ENCODE results near the gene SEPHS1.

SEPHS1 gene

GRCh38 chr10:13329565-13329964, 18.5 kb downstream of the SEPHS1 start:
- DNase-seq (ENCODE audit: low read depth in 2 of 3, low spot score in 1 of 3): no peak

DNA sequence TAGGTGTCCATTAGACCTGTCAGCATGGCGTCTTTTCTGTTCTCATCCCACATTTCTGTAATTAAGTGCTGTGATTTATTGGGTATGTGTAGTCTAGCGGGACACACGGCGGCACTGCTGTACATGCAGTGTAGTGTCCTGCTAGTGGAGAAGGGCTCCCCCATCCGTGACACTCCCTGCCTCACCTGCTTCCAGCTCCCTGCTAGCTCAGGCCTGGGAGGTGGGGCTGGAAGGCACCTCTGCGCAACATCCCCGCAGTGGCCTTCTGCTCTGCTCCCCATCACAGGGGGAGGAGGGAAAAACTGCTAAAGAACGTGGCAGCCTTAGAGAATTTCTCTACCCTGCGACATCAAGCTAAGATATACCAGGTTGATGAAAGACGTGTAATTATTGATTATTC, 19.5 kb downstream of the SEPHS1 start:
- no peak for DNase-seq (ENCODE audit: low read depth in 2 of 3, low spot score in 1 of 3)

- DNase-seq (ENCODE audit: low read depth in 2 of 3, low spot score in 1 of 3): no peak
Measured at GRCh38 chr10:13328126-13328525, 20.0 kb downstream of the SEPHS1 start.

- no peak for DNase-seq (ENCODE audit: low read depth in 2 of 3, low spot score in 1 of 3)
Measured at GRCh38 chr10:13327534-13327933, 20.6 kb downstream of the SEPHS1 start.

GRCh38 chr10:13322615-13323148, 25.4 kb downstream of the SEPHS1 start:
- no peak for DNase-seq (ENCODE audit: low read depth in 2 of 3, low spot score in 1 of 3)

DNA sequence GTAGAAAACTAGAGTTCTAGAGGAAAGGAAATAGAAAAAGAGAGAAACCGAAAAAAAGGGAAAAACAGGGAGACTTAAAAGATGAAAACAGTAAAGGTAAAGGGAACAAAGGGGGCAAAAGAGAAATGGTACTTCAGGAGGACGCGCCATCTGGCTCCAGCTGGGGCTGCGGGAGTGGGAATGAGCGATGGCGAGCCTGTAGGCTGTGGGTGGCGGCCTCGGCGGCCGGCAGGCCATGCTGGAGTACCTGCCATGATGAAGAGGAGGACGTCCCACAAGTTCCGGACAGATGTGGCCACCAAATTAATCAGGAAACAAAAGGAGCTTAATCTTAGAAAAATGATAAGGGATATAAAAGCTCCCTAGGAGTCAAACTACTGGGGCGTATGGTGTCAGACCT, 26.5 kb downstream of the SEPHS1 start:
- DNase-seq (ENCODE audit: low read depth in 2 of 3, low spot score in 1 of 3): no peak

- DNase-seq (ENCODE audit: low read depth in 2 of 3, low spot score in 1 of 3): no peak
Measured at GRCh38 chr10:13319166-13319565, 28.9 kb downstream of the SEPHS1 start.

DNA sequence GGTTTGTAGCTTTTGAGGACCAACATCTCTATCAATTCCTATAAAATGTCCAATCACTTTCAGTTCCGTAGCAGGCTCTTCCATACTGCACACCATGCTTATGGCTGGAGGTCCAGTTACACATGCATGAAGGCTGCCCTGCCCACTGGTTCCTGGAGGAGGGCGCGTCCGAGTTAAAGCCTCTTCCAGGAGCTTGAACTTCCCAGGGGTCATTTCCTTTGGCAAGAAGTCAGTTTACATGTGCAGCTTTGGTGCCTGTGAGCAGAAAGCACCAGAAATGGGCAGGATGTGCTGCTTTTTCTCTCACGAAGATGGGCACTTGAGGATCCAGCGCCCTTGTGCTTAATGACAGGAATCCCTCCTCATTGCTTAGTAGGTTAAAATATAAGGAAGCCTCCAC, 30.6 kb downstream of the SEPHS1 start:
- DNase-seq (ENCODE audit: low read depth in 2 of 3, low spot score in 1 of 3): no peak

DNA sequence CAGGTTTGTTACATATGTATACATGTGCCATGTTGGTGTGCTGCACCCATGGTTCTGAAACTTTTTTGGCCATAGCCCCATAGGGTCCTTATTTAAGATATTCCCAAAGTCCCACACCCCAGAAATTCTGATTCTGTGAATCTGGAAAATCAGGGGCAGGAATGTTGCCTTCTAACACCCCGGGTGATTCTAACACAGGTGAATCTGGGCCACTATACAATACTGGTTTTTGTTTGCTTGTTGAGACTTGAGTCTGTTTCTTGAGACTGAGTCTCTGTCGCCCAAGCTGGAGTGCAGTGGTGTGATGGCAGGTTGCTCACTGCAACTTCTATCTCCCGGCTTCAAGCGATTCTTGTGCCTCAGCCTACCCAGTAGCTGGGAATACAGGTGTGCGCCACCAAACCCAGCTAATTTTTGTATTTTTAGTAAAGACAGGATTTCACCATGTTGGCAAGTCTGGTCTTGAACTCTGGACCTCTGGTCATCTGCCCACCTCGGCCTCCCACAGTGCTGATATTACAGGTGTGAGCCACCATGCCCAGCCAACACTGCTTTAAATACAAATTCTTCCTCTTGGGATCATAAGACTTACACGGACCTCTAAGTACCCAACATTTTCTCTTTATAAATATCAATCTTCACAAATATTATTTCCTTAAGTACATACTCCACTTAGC, 31.3 kb downstream of the SEPHS1 start:
- no peak for DNase-seq (ENCODE audit: low read depth in 2 of 3, low spot score in 1 of 3)

DNA sequence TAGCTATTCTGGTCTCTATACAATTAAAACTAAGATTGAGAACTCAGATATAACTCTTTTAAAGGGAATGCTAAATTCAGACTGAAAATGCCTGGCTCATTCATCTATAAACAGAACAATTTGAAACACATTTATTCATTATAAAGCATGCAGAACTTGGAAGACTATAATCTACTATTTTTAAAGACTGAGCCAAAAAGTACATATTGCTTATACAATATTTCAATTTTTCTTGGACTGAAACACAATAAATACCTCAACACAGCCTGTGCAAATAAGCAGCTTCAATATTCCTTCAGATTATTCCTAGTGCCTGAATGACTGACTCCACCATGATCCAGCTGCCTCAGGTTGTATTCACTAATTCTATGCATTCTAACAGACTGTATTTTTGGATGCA, 32.7 kb downstream of the SEPHS1 start:
- no peak for DNase-seq (ENCODE audit: low read depth in 2 of 3, low spot score in 1 of 3)

DNA sequence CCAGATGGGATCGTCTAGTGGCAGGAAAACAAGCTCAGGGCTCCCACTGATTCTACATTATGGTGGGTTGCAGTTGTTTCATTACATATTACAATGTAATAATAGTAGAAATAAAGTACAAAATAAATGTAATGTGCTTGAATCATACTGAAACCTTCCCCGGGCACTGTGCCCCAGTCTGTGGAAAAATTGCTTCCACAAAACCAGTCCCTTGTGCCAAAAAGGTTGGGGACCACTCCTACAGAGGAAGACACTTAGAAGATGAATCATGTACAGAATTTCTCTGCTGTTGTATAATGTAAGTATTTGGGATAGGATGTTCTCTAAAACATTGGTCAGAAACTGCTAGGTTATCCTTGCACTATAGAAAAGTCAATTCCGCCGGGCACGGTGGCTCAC, 36.9 kb downstream of the SEPHS1 start:
- no peak for DNase-seq (ENCODE audit: low read depth in 2 of 3, low spot score in 1 of 3)

DNA sequence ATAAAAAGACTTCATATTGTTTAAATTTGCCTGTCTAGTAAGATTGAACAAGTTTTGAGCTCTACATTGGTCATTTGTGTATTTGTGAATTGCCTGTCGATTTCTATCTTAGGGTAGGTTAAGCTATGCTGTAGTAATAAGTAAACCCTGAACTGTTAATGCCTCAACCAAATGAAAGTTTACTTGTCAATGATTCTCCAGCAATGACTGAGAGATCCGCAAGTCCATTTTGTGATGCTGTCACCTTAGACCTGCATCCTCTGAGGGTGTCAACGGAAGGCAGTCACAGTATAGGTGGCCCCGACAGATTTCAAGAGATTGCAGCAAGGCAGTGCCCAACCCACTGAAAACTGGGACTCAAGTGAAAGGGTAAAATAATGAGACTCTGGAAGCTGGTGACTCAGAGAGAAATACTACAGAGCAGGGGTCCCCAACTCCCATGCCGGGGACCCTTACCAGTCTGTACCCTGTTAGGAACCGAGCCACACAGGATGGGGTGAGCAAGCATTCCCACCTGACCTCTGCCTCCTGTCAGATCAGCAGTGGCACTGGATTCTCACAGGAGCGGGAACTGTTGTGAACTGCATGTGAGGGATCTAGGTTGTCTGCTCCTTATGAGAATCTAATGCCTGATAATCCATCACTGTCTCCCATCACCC, 37.4 kb downstream of the SEPHS1 start:
- DNase-seq (ENCODE audit: low read depth in 2 of 3, low spot score in 1 of 3): no peak

DNA sequence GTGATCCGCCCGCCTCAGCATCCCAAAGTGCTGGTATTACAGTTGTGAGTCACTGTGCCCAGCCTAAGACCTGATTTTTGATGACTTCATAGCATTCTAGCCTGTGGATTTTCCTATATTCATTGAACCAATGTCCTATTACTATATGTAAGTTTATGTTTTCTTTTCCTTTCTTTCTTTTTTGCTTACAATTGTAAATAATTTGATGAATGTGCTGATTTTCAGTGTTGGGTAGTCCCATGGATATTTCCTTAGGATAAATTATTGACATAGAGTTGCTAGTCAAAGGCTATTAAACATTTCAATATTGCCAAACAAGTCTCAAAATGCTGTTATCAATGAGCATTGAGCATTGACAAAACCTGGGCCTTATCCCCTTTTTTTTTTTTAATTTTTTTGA, 38.3 kb downstream of the SEPHS1 start:
- no peak for DNase-seq (ENCODE audit: low read depth in 2 of 3, low spot score in 1 of 3)

- no peak for DNase-seq (ENCODE audit: low read depth in 2 of 3, low spot score in 1 of 3)
Measured at GRCh38 chr10:13308096-13308495, 40.0 kb downstream of the SEPHS1 start.

DNA sequence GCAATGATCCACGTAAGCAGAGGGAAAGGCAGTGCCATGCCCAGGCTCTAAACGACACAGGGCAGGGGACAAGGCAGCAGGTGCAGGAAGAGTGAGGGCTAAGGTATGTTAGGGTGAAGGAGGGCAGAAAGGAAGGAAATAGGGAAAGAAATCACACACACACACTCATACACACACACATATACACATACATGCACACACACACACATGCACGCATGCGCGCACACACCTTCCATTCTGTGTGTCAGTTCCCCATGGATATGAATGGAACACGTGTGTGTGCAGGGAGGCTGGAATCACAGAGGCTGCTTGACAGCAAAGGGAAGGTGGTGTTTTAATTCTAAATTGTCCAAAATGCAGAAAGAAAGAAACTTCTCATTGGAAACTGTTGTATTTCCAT, 42.0 kb downstream of the SEPHS1 start:
- no peak for DNase-seq (ENCODE audit: low read depth in 2 of 3, low spot score in 1 of 3)

- no peak for DNase-seq (ENCODE audit: low read depth in 2 of 3, low spot score in 1 of 3)
Measured at GRCh38 chr10:13302821-13303555, 45.1 kb downstream of the SEPHS1 start.

DNA sequence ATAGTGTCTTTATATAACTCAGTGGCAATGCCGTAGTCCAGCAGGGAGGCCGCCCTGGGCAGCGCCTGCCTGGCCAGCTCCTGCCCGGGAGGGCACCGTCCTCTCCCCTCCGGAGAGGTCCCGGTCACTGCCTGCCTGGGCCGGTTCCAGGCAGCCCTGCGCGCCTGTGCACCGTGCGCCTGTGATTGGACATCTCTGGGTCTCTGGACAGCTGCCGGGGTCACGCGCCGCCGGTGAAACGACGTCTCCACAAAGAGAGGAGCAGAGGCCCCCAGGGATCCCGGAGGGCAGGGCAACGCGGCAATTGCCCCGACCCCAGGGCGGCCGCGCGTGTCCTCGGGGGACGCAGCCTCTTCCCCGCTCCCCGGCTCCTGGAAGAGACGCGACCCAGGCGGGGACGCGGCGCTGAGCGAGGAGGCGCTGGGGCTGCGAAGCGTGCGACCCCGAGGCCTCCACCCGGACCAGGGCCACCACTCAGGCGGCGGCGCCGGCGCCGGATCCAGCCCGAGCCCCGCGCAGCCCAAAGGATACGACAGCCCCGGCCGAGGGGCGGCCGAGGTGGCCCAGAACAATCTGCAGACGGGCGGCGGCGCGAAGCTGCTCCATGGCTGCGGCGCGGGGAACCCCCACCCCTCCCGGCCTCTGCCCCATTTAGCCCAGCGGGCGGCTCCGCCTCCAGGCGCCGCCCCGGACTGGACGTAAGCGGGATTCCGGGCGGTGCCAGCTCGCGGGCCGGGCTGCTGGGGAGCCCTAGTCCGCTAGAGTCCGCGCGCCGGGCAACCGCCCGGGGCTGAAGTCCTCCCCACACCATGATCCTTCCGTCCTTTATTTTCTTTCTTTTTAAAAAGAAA, 48.4 kb downstream of the SEPHS1 start, which contains the start of gene PHYH:
Gene PHYH, minus strand, starts transcription at position 628 of the 851 bp plus-strand sequence. Its CDS starts 22 bp downstream, at position 606.
- peak; percentile 43 to 78 (median 56) for DNase-seq (ENCODE audit: low read depth in 2 of 3, low spot score in 1 of 3)

DNA sequence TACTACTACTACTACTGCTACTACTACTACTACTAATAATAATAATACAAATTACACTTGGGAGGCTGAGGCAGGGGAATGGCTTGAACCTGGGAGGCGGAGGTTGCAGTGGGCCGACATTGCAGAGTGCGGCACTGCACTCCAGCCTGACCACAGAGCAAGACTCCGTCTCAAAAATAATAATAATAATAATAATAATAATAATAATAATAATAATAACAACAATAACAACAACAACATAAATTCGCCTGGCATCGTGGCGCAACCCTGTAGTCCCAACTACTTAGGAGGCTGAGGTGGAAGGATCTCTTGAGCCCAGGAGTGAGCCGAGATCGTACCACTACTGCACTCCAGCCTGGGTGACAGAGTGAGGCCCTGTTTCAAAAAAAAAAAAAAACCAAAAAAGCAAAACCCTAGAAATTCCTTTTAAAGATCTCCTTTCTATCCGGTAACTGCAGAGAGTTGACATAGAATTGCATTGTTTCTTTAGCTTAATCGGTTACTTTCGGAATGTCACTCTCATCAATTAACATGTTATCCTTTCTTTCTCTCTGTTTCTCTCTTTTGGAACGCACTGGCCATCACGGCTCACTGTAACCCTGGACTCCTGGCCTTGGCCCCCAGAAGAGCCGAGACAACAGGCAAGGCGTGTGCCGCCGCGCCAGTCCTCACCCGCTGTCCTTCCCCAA, 49.2 kb downstream of the SEPHS1 start:
- DNase-seq (ENCODE audit: low read depth in 2 of 3, low spot score in 1 of 3): no peak

DNA sequence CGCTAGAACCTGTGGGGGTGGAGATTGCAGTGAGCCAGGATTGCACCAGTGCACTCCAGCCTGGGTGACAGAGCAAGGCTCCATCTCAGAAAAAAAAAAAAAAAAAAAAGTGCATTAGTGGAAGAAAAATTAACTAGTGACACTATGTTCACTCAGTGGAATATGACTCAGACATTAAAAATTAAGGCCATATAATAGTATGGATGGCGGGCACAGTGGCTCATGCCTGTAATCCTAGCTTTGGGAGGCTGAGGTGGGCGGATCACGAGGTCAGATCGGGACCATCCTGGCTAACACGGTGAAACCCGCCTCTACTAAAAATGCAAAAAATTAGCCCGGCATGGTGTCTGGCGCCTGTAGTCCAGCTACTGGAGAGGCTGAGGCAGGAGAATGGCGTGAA, 51.6 kb downstream of the SEPHS1 start:
- no peak for DNase-seq (ENCODE audit: low read depth in 2 of 3, low spot score in 1 of 3)

GRCh38 chr10:13294784-13295183, 53.3 kb downstream of the SEPHS1 start:
- DNase-seq (ENCODE audit: low read depth in 2 of 3, low spot score in 1 of 3): no peak

Data from stimulated activated CD4-positive, alpha-beta T cell treated with anti-CD3 and anti-CD28 coated beads, Interleukin-12 subunit alpha, Interleukin-12 subunit beta, amount 100 ng/mL, for 48 hours (primary cell).